DMS79 treated with DMSO at 0.1 percent for 48 hours (cell line): Measurements from ENCODE around the gene COX7A2L.
A peak's percentile ranks its signal among the peaks of the same experiment; 100 is the strongest.
"Not testable (repeated sequence)": the region's sequence is repeated elsewhere in the genome, so short reads cannot be mapped to it uniquely, and the experiment has no call there.

Experiments
- DNase-seq: peaks from one replicate; lab custom pipeline; 2025; lab: John Stamatoyannopoulos, UW

COX7A2L gene

DNA sequence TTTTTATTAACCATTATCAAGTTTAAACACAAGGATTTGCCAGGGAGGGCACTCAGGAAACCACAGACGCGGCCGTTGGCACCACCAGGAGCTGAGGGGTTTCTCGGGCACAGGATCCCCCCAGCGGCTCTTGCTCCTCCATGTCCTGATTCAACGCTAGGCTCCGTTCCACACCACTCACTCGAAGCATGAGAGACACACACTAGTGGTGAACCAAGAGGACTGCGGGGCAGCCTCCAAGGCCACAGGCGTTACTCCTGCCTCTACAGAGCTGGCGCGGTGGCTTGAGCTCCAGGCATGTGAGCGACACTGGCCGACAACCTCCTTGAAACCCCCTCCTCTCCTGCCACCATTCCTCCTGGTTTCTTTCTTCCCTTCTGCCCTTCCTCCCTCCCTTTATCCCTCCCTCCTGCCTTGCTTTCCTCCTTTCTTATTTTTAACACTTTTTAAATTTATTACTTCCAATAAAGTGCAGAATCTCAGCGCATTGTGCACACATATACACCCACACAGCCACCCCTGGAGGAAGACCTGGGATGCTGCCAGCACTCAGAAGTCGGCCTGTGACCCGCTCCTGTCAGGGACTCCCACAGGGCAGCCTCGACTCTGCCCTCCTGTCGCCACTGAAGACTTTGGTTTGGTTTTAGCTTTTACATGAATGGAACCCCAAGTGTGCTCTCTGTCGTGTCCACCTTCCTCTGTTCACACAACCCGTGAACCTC is 21.7 kb downstream of the COX7A2L start:
- no peak for DNase-seq

DNA sequence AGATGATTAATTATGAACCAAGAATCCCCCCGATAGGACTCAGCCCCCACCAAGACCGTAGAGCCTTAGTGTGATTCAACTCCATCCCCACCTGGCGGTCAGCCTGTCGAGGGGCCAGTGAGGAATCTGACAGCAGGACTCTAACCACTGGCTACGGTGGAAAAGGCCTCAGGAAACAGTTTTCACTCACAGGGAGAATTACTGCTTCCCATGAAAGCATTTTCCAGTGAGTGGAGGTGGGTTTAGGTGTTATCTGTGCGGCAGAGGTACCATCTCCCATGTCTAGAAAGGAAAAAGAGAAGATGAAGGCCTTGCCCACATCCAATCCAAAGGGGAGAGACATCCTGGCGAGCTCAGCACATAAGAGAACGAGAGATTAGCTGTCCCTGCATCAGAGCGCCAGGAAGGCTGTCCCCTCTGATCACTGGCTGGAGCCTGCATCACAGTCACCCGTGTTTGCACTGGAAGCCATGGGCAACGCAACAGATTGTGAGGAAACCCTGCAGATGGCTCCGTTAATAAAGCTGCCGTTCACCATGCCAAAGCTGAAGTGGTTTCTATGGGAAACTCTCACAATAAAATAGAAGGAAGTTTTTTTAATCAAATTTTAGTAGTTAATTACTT is 22.3 kb downstream of the COX7A2L start:
- DNase-seq: no peak

DNA sequence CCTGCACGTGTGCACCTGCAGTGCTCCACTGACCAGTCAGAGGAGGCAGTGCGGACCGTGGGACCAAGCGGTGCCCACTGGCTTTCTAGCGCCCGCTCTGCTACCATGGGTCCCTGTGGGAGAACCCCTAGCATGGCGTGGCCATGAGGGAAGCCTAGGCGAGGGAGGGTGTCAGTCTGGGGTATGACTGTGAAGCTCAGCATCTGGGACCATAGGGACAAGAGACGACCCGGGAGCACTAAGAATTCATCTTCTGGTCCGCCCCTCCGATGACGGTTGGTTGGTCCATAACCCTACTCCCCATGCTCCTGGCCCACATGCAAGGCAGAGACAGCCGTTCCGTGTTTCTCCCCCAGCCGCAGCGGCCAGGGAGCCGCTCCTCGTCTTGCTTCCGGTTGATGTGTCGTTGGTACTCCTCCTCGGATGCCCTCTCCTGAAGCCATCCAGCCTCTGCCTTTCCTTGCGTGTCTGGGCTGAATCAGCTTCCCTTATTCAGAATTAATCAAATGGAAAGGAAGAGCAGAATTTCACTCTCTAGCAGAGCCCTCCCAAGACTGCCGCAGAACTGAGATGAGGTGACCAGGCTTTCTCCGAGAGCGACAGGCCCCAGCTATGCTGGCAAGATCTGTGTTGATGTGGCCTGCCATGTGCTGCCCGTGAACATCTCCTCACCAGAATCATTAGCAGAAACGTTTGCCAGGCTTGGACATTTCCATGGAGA is 23.0 kb downstream of the COX7A2L start:
- no peak for DNase-seq

DNA sequence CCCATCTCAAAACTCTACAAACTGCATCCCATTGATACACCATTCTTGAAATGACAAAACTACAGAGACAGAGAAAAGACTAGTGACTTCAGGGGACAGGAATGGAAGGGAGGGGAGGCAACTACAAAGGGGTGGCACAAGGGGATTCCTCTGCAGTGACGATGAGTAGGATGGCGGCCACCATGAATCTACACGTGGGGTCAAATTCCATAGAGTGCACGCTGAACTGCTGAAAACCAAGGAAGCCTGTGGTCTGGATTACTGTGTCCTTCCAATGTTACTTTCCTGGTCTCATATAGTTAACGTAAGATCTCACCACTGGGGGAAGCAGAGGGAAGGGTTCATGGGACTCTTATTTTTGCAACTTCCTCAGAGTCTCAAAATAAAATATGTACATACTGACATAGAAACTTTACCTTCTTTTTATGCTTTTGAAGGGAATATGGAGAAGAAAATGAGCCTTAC is 23.6 kb downstream of the COX7A2L start:
- DNase-seq: no peak

DNA sequence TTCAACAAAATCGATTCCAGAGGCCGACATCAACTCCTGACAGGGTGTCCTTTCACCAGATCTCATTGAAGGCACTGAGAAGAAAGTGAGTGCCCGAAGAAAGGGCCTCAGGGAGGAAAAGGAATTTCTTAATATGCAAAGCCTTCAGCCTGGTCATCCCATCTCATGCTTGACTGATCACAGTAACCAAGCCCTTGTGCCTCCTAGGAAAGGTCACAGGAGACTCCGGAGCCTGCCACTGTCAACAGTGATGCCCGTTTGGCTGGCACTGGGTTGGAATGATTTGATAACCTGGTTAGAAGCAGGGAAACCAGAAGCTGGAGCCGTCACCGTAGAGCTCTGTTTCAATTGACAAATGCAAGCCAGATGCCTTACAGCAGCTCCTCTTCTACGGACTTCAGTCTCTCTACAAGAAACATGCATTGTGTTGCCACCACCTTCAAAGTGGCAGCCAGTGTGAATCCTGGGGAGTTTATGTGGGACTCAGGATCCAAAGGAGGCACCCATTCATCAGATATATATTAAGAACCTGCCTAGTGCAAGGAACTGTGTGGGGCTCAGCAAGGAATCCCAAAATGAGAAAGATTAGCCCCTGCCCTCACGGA is 24.6 kb downstream of the COX7A2L start:
- no peak for DNase-seq

DNA sequence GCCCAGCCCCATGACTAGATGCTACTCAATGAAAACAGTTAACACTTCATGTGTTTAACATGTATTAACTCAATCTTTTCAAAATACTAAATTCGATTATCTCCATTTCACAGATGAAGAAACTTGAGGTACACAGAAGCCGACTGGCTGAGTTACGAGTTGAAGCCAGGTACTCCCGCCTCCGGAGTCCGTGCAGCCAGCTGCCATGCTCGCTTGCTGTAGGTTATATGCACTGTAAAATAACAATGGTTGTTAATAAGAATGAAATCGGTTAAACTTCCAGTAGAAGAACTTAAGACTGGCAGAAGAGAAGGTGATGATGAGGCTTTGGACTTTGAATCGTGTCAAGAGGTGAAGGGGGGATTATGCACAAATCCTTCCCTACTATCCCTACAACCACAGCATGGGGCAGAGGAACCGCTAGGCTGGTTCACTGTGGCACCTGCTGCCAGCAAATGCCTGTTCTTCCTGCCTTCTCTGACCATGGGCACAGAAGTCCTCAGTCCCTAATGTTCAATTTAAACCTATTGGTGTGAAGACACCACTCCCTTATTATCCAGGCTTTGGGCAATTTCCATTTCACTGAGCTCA is 25.4 kb downstream of the COX7A2L start:
- DNase-seq: no peak

DNA sequence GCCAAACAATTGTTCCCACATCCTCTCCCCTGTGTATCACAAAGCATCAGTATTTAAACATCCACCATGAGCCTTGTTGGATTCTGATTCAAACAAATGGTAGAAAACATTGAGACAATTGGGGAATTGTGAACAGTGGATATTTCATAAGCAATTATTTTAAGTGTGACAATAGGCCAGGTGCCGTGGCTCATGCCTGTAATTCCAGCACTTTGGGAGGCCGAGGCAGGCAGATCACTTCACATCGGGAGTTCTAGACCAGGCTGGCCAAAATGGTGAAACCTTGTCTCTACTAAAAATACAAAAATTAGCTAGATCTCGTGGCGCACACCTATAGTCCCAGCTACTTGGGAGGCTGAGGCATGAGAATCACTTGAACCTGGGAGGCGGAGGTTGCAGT is 26.2 kb downstream of the COX7A2L start:
- DNase-seq: not testable (repeated sequence)

DNA sequence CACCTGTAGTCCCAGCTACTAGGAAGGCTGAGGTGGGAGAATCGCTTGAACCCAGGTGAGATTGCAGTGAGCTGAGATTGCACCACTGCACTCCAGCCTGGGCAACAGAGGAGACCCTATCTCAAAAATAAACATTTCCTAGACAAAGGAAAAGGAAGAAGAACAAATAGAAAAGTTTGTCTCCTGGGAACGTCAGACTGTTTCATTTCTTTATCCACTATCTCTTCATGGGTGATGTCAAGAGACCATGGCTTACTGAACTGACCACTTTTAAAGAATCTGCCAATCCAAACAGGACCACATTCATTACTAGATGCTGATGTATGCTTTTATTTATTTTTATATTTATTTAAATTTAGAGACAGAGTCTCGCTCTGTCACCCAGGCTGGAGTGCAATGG is 26.8 kb downstream of the COX7A2L start:
- no peak for DNase-seq

DNA sequence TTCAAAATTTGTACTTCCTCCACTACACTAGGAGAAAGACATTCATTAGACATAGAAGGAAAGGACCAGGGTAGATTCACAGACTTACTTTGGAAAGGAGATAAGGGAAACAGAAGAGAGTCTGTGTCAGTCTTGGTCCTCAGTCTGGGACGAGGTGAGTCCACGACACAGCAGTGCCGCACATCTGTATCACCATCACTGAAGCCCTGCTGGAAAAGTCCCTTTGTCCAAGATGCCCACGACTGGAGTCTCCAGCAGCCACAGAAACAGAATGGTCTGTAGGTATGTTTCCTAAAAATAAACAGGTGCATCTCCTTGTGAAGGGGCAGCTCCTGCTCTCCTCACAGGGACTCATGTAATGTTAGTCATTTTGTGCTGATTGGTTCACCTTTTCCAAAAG is 27.4 kb downstream of the COX7A2L start:
- DNase-seq: no peak

DNA sequence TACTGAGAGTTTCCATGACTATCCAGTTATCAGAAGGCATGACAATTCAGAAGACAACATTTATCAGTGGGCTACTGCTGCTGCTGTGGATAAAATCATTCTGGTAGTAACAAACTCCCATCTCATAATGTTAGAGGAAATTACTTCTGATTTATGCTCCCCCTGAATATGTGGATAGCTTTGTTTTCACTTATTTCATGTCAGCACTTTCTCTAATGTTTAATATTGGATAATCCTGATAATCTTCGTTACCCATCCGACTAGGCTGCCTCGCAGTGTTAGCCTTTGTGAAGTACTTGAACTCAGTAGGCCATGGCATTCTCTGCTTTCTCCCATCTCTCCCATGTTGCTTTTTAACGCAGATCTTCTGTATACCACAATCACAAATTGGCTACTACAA is 28.4 kb downstream of the COX7A2L start:
- DNase-seq: no peak

DNA sequence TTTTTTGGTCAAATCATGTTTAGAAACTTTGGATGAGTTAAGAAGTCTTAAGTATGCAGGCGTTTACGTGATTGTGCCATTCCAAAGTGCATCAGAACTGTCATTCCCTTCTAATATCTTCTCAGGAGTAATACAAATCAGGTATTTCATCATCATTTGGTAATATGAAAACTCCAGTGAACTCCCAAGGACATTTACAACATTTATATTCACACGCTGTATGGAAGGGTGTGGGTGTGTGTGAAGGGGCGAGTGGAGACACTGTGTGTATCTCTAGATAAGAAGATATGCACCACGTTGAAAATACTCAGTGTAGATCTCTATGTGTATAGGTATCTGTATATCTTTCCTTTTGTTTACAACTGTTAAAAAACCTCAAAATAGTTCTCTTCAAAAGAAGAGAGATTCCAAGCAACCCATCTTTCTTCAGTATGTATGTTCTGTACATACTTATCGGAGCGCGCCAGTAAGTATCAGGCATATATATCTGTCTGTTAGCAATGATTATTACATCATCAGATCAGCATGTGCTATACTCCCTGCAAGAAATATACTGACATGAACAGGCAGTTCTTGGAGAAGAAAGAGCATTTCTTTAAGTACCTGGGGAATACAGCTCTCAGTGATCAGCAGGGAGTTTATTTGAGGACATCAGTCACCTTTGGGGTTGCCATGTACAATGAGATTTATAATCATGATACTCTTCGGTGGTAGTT is 29.3 kb downstream of the COX7A2L start:
- no peak for DNase-seq

DNA sequence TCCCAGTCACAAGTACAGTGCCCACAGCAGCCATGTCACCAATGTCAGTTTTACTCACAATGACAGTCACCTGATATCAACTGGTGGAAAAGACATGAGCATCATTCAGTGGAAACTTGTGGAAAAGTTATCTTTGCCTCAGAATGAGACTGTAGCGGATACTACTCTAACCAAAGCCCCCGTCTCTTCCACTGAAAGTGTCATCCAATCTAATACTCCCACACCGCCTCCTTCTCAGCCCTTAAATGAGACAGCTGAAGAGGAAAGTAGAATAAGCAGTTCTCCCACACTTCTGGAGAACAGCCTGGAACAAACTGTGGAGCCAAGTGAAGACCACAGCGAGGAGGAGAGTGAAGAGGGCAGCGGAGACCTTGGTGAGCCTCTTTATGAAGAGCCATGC is 31.3 kb downstream of the COX7A2L start:
- no peak for DNase-seq

DNA sequence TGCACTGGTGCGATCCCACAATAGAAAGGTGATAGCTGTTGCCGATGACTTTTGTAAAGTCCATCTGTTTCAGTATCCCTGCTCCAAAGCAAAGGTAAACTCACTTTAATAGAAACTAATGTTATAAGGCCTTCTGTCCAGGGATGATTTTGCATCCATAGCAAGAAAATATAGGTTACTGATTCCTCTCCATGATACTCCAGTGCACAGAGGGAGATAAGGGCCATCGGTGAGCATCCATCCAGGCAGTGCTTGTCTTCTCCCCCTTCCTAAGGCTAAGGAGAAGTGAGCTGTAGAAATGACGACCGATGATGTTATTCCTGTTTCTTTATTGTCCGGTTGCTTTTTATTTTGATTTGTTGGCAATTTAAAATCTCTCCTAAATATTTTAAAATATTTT is 32.1 kb downstream of the COX7A2L start:
- DNase-seq: no peak

DNA sequence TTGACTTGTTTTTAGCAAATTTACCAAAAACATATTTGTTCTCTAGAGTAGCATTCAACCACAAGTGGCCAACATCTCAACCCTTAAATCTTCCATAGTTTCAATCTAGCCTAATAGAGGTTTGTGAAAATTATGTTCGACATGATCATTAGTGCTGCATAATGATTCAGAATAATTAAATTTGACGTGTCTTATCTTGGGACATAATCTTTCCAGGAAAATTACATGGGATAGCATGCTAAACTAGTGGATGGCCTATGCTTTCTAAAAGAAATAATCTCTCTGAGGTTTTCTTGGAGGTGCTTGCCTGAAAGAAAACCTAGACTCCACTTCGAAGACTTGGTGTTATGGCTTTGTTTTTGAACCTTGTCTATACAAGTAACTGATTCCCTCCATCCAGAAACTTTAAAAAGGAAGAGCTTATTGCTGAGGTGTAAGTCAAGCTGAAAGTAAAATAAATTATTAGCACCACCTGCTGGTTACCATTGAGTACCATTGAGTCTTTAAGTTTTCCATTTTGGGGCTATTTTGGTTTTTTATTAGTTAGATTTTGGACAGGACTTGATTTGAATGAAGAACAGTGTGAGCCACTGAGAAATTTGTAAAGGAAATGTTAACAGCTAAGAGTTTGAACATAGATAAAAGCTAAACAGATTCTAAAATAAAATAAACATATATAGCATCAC is 32.7 kb downstream of the COX7A2L start:
- DNase-seq: peak; percentile 29

DNA sequence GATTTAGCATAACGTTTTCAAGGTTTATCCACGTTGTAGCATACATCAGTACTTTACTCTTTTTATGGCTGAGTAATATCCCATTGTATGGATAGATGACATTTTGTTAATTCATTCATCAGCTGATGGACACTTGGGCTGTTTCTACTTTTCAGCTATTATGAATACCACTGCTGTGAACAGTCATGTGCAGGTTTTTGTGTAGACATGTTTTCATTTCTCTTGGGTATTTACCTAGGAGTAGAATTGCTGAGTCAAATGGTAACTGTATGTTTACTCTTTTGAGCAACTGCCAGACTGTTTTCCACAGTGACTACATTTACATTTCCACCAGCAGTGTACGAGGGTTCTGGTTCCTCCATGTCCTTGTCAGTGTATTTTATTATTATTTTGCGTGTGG is 33.9 kb downstream of the COX7A2L start:
- no peak for DNase-seq

DNA sequence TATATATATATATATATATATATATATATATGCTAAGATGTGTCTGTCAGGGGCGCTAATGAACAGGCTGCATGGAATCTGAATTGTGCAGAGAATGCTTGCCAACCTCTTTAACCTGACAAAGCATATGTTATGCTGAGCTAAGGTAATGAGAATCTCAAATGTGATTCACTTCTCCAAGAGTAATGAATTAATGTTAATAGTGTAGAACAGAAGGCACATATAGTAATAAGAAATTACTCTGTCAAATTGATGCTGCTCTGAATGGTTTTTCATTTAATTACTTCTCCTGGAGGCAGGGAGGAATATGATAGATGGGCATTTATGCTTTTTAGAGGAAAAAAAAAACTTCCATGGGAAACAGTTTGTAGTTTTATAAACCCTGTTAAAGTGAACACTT is 35.4 kb downstream of the COX7A2L start:
- DNase-seq: no peak

DNA sequence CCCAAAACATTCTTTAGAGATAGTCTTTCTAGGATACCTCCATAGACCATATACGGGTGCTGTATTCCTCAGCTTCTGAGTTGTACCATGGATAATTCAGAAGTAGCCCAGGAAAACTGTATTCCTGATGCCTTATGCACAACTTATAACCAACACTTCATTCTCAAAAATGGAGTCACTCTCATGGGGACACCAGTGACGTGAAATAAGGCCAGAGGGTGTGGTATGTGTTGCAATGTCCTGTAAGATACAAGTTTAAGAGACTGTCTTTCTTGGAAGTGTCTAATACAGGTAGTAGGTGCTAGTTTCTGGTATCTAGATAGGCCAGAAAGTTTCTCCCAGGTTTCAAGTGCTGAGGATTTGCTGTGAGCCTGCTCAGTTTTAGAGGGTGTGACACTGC is 36.1 kb downstream of the COX7A2L start:
- DNase-seq: no peak

DNA sequence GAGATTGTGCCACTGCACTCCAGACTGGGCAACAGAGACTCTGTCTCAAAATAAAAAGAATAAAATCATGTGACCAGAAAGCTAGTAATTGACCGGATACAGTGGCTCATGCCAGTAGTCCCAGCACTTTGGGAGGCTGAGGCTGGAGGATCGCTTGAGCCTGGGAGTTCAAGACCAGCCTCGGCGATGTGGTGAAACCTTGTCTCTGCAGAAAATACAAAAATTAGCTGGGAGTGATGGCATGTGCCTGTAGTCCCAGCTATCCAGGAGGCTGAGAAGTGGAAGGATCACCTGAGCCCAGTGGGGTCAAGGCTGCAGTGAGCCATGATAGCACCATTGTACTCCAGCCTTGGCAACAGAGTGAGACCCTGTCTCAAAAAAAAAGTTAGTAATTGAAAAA is 36.8 kb downstream of the COX7A2L start:
- no peak for DNase-seq

DNA sequence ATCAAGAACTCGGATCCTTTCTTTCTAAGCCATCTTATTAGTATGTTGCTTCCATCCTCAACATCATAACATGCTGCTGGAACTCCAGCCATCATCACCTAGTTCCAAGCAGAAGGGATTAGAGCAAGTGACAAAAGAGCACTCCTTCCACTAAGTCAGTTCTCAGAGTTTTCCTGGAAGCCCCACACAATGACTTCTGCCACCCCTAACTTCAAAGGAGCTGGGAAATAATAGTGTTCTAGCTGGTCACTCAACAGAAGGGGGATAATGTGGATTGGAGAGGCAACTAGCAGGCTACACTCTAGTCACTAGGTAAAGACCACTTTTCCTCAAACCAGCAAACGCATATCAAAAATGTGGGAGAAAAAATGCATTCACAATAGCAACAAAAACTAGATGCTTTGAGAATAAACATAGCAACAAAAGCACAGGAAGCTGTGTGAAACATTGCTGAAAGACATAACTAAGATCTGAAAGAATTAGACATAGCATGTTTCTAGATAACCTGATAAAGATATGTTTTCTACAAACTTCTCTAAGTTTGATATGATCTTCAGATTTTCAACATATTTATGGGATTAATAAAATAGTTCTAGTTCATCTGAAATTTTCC is 39.5 kb downstream of the COX7A2L start:
- DNase-seq: no peak

DNA sequence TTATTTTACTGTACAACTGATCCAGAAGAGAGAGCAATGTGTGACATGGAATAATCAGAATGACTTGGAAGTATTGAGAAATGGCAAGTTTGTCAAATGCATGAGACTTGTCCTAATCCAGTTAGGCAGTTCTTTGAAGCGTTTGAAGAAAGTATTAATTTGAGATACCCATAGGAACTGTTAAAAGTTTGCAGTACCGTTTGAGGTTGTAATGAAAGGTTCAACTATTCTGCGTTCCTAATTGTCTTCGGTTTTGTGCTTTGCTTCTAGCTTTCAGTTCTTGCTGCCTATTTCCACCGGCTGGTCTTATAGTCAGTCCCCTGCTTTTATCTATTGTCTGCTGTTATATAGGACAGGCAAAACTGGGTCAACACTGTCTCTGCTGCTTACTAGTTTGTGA is 41.8 kb downstream of the COX7A2L start:
- DNase-seq: no peak

DNA sequence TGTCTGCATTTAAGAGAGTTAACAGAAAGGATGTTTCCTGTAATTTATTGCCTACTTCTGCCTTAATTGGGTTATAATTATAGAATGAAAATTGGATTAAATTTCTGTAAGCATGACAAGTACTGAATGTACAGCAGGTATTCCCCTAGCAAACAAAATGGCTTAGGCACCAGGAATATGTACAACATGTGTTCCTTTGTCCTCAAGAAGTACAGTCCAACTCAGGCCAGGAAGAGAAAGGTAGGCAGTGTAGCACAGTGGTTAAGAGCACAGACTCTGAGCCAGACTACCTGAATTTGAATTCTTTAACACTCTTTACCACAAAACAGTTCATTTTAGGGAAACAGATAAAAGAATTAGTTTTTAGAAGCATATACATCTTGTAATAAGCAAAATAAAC is 43.1 kb downstream of the COX7A2L start:
- no peak for DNase-seq
